BJ (cell line): ENCODE data around the gene AHNAK2. TPM values are rescaled to one million over a fixed set of nuclear protein-coding genes. Genes with fewer than 3 reads are reported as not detected.

Experiments used
- CTCF ChIA-PET: fragments of 350-600 bp; formaldehyde crosslinking; extraction: SDS; loops from one replicate; lab custom pipeline; 2021; ENCODE audit warnings: antibody characterized with exemption, inconsistent platforms; lab: Yijun Ruan, JAX
- POLR2A ChIA-PET: fragments of 300-600 bp; sonication (Branson Sonifier 250); formaldehyde crosslinking; extraction: SDS; loops from one replicate; lab custom pipeline; 2021; ENCODE audit warnings: antibody characterized with exemption; lab: Charles Lee
- DNase-seq: peaks from one replicate; pipeline ENCODE4 v3.0.0-alpha.2; 2011; ENCODE audit warnings: low read depth
- H3K27me3 ChIP-seq: 2 replicates; pipeline ENCODE4 v1.6.0; 2011; ENCODE audit warnings: low read length; ENCODE audit not compliant: control insufficient read depth, insufficient read depth
- H3K36me3 ChIP-seq: 2 replicates; pipeline ENCODE4 v1.5.1; 2011; ENCODE audit warnings: low read length; ENCODE audit not compliant: control insufficient read depth, insufficient read depth
- H3K4me3 ChIP-seq: 2 replicates; pipeline ENCODE4 v1.5.1; 2011; ENCODE audit warnings: low read depth, mild to moderate bottlenecking, control low read depth, low read length
- polyA plus RNA-seq: library from polyadenylated mRNA; depleted of rRNA; stranded (reverse); fragments of >200 nt; gene quantifications from 2 replicates; pipeline ENCODE4 v1.2.3, GENCODE V29; 2011
- TF ChIP-seq, protein P1 (sequence below): IDR thresholded peaks from 2 replicates; pipeline ENCODE4 v1.5.1; 2011; ENCODE audit warnings: low read depth, mild to moderate bottlenecking, control low read depth, inconsistent platforms, low read length, moderate library complexity; ENCODE audit not compliant: insufficient read depth

The AHNAK2 gene
- polyA plus RNA-seq, 1 experiment = 6.5 TPM

DNA sequence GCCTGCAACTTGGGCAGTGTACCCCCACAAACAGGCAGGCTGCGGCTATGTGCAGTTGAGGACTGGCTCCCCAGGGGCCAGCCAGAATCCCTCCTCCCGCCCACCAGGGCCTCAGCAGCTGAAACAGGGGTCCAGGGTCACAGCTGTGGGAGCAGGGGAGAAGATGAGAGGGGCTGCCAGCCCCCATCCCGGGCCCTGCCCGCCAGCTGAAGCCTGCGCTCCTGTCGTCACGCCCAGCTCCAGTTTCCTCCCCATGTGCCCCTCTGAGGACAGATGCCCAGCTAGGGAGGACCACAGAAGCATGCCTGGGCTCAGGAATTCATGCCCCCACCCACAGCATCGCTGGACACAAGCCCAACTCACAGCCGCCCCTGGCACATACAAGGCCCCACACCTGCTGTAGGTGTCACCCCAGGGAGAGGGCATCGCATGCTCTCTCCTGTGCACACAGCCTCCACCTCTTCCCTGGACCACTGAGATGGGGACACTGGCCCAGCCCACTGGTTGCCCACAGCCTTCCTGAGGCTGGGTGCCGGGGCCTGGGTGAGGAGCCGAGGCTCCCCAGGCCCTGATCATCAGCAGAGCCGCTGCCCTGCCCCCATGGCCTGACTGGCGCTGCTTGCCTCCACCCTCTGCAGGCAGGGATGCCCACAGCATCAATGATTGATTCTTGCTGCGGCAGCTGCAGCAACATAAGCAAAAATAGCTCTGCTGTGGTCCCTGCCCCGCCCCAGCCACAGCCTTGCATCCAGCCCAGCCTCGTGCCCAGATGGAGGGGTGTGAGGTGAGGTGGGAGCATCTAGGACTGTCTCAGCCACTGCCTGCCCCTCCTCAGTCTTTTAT is 3.7 kb upstream of the AHNAK2 start:
- ChIA-PET CTCF (interaction anchor here (0.6 to 2.4 kb wide), 2 partner anchors 64 to 105 kb away, joined by 3 to 11 read pairs; no protein-coding TSS in a partner anchor), POLR2A (no interaction called here)
- no peaks in the 10 kb centered on the region; the same call in 1 of the 2 replicates for H3K36me3 ChIP-seq
- TF ChIP-seq, protein P1, sequence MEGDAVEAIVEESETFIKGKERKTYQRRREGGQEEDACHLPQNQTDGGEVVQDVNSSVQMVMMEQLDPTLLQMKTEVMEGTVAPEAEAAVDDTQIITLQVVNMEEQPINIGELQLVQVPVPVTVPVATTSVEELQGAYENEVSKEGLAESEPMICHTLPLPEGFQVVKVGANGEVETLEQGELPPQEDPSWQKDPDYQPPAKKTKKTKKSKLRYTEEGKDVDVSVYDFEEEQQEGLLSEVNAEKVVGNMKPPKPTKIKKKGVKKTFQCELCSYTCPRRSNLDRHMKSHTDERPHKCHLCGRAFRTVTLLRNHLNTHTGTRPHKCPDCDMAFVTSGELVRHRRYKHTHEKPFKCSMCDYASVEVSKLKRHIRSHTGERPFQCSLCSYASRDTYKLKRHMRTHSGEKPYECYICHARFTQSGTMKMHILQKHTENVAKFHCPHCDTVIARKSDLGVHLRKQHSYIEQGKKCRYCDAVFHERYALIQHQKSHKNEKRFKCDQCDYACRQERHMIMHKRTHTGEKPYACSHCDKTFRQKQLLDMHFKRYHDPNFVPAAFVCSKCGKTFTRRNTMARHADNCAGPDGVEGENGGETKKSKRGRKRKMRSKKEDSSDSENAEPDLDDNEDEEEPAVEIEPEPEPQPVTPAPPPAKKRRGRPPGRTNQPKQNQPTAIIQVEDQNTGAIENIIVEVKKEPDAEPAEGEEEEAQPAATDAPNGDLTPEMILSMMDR = no peak
- H3K27me3 ChIP-seq = no peaks in the 10 kb centered on the region
- no peak overlapping the region for H3K4me3 ChIP-seq
- DNase-seq = no peak

DNA sequence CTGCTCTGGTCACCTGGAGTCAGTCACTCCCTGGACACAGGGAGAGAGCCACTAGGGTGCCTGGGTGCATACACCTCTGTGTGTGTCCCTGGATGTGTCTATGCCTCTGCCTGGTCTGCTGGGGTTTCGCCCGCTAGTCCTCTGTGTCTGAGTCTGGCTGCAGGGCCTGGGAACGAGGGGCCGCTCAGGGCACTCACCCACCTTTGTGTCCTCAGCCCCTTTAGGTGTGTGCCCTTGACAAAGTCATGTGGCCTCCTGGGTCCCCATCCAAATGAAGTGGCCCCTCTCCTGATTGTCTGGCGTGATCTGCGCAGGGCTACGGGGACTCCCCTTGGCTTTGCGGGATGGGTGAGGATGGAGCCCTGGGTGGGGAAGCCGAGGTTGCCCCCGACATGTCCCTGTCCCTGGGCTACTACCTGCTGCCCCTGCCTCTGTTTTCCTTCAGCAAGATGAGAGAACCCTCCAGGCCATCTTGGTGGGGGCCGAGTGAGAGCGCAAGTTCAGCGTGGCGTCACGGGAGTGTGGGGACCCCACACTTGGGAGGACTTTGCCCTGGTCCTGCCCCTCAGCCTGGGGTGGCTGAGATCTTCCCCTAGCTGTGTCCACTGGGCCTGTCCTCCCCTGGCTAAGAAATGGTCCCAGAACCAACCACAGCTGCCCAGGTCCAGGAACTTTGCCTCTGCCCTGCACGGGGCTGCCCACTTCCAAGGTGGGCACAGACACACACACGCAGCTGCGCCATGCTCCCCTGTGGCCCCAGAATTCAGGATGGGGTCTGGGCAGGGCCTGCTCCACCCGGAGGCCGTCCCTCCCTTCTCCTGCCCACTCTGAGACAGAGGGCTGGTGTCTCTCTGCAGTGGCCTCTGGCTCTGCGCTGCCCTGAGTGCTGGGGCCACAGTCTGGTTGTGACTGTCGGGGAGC is 2.7 kb upstream of the AHNAK2 start:
- Histone ChIP-seq H3K36me3 (no peaks in the 10 kb centered on the region), H3K27me3 (no peaks in the 10 kb centered on the region), H3K4me3 (no peak overlapping the region)
- no peak for DNase-seq
- ChIA-PET CTCF (interaction anchor here (2.4 kb wide), 1 partner anchor 65 kb away, joined by 11 read pairs; no protein-coding TSS in a partner anchor), POLR2A (no interaction called here)
- TF ChIP-seq, protein P1 = no peak

DNA sequence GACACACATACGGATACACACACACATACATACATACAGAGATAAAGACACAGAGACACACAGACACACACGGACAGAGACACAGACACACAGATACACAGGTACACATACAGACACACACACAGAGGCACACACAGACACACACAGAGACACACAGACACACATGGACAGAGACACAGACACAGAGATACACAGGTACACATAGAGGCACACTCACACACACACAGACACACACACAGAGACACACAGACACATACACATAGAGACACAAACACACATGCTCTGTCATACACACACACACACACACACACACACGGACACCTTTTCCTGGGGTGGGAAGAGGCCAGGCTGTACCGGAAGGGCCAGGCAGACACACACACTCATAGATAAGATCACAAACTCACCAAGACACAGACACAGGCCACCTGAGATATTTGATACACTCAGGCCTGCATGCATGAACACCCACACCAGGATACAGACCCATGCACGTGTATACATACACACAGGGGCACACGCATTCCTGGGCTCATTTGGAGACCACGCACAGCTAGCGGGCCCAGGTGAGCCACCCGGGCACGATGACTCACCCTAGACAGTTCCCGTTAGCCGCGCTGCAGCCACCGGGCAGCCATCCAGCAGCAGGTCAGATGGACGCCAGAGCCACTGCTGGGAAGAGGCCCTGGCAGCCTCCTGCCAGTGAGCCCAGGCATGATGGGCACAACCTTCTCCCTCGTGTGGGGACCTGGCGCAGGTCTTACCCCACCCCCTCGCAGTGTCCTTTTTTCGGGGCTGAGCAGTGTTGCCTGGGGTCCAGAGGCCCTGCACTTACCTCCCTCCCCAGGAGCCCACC is 1.8 kb upstream of the AHNAK2 start:
- POLR2A ChIA-PET = no interaction called here
- CTCF ChIA-PET = interaction anchor here (2.1 kb wide), 1 partner anchor 65 kb away, joined by 17 read pairs; no protein-coding TSS in a partner anchor
- DNase-seq = no peak
- Histone ChIP-seq H3K4me3 (no peak overlapping the region), H3K36me3 (no peaks in the 10 kb centered on the region), H3K27me3 (no peaks in the 10 kb centered on the region)
- TF ChIP-seq, protein P1 = no peak

DNA sequence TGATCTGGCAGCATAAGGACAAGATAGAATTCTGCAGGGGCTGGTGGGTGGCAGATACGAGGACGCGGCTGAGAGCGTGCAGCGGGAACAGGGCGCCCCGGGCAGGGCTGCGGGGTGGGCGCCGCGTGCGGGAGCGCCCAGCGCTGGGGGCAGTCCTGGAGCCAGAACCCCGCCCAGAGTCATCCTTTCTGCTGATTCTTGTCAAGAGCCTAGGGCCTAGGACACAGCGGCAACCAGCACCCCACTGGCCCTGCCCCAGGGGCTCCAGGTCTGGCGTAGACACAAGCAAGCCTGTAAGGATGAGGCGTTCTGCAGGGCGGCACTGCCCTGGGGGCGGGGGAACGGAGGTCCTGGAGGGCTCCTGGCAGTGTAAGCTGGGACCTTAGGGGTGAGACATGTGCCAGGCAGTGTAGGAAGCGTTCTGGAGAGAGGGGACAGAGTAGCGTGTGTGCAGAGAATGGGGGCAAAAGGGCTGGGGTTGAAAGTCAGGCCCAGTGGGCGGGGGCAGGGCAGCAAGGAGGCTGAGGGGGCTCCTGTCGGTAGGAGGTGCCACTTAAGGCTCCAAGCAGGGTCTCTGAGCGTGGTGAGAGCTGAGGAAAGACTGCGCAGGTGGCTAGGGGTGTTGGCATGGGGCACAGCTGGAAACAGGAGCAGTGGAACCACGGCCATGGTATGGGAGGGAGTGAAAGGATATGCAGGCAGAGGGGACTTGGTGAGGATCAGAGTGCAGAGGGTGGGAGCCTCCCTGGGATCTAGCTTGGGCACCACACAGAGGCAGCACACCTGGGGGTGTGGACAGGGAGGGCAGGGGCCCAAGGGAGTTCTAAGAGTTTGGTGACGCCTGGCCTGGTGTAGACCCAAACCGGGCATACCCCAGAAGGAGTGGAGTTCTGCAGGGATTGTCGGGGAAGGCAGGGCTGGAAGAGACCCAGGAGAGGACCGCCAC is 845 bp upstream of the AHNAK2 start:
- POLR2A ChIA-PET = no interaction called here
- H3K4me3 ChIP-seq = peak overlapping the region; percentile 39
- CTCF ChIA-PET = interaction anchor here (1.1 to 2.1 kb wide), 2 partner anchors 46 to 66 kb away, joined by 3 to 17 read pairs; no protein-coding TSS in a partner anchor

More for the DNA sequence above, 845 bp upstream of the AHNAK2 start:
- H3K27me3 ChIP-seq = no peaks in the 10 kb centered on the region
- TF ChIP-seq, protein P1 = no peak
- H3K36me3 ChIP-seq = no peaks in the 10 kb centered on the region
- no peak for DNase-seq
